GM10248 (cell line): ENCODE measurements around the gene CDK5RAP2.

ENCODE experiments used
- CTCF ChIA-PET: fragments of 300-600 bp; sonication (Branson Sonifier 250); formaldehyde crosslinking; extraction: SDS; loops from one replicate; lab custom pipeline; 2021; ENCODE audit warnings: antibody characterized with exemption; lab: Yijun Ruan, JAX
- POLR2A ChIA-PET: fragments of 350-650 bp; sonication (Branson Sonifier 250); formaldehyde crosslinking; extraction: SDS; loops from one replicate; lab custom pipeline; 2020; ENCODE audit warnings: antibody characterized with exemption; lab: Yijun Ruan, JAX
- DNase-seq: peaks from one replicate; pipeline ENCODE4 v3.0.0; 2012; ENCODE audit errors: extremely low spot score
- TF ChIP-seq, protein P1 (sequence below): IDR thresholded peaks from 2 replicates; pipeline ENCODE4 v1.5.1; 2012; ENCODE audit warnings: mild to moderate bottlenecking, low read depth; ENCODE audit errors: extremely low read depth, missing control alignments, control extremely low read depth

The CDK5RAP2 gene

DNA sequence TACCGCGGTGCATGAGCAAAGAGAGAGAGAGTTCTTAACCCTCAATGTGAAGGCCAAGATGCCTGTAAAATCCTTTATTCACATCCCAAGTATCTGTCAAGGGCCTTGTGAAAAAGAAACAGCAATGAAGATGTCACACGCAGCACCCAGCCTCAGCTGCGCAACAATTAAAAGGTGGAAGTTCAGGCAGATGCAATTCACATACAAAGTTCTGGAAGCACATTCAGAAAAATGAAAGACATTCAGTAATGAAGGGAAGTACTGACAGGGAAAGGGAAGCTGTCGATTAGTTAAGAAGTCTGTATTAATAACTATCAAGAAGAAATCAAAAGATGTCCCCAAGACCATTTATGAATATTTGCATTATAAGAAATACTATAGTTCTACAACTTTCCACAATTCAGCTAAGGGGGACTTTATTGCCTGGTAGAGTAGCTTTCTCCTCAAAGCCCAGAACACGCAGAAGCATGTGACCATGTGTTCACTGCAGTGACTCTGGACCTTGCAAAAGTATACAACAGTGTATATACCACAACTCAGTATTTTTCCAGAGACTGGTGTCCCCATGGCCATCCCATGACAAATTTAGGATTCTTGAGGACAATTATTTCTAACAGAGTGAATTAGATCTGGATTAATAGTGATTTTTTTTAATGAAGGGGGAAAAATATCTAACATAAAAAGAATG, 137.5 kb downstream of the CDK5RAP2 start:
- POLR2A ChIA-PET = no interaction called here
- DNase-seq = no peak
- CTCF ChIA-PET = interaction anchor here (0.9 to 1.6 kb wide), 3 partner anchors 15 to 35 kb away, joined by 3 read pairs; no protein-coding TSS in a partner anchor
- TF ChIP-seq, protein P1, sequence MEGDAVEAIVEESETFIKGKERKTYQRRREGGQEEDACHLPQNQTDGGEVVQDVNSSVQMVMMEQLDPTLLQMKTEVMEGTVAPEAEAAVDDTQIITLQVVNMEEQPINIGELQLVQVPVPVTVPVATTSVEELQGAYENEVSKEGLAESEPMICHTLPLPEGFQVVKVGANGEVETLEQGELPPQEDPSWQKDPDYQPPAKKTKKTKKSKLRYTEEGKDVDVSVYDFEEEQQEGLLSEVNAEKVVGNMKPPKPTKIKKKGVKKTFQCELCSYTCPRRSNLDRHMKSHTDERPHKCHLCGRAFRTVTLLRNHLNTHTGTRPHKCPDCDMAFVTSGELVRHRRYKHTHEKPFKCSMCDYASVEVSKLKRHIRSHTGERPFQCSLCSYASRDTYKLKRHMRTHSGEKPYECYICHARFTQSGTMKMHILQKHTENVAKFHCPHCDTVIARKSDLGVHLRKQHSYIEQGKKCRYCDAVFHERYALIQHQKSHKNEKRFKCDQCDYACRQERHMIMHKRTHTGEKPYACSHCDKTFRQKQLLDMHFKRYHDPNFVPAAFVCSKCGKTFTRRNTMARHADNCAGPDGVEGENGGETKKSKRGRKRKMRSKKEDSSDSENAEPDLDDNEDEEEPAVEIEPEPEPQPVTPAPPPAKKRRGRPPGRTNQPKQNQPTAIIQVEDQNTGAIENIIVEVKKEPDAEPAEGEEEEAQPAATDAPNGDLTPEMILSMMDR = no peak

- POLR2A ChIA-PET = no interaction called here
These were observed 138.3 kb downstream of the CDK5RAP2 start for GRCh38 chr9:120441426-120442307.

GRCh38 chr9:120440791-120441190, 139.2 kb downstream of the CDK5RAP2 start:
- CTCF ChIA-PET = no interaction called here

More at GRCh38 chr9:120441426-120442307, 138.3 kb downstream of the CDK5RAP2 start:
- CTCF ChIA-PET = interaction anchor here (0.9 to 1.2 kb wide), 2 partner anchors 15 to 36 kb away, joined by 3 read pairs; no protein-coding TSS in a partner anchor
- TF ChIP-seq, protein P1 = no peak
- no peak for DNase-seq

GRCh38 chr9:120439926-120440325, 140.0 kb downstream of the CDK5RAP2 start:
- ChIA-PET CTCF (interaction anchor here (3.0 to 3.3 kb wide), 2 partner anchors 13 to 16 kb away, joined by 16 read pairs; no protein-coding TSS in a partner anchor), POLR2A (no interaction called here)
- TF ChIP-seq, protein P1 = no peak
- no peak for DNase-seq

More at GRCh38 chr9:120440791-120441190, 139.2 kb downstream of the CDK5RAP2 start:
- DNase-seq = no peak
- POLR2A ChIA-PET = no interaction called here
- TF ChIP-seq, protein P1 = no peak

GRCh38 chr9:120438836-120439546, 141.0 kb downstream of the CDK5RAP2 start:
- TF ChIP-seq, protein P1 = peak; percentile 19
- ChIA-PET CTCF (interaction anchor here (0.8 to 3.3 kb wide), 5 partner anchors 12 to 43 kb away, joined by 3 to 16 read pairs (median 9); no protein-coding TSS in a partner anchor), POLR2A (no interaction called here)
- DNase-seq = no peak
